Measurements from ENCODE around the gene PCNT. TPM values are rescaled to one million over a fixed set of nuclear protein-coding genes. Genes with fewer than 3 reads are reported as not detected.

Gene PCNT
- total RNA-seq, 4 donors from 2014 or later, result 30.3 to 44.0 (median 33.3) TPM

GRCh38 chr21:46291561-46291960 lies 32.4 kb upstream of the PCNT start:
- WGBS, 2 donors, result 93 to 100% methylated on average over 2 of the region's 2 CpGs
- intact Hi-C loops (cut with DNase I; ENCODE audit: low total_unique reads), result no loop called here
- H3K4me3 ChIP-seq (ENCODE audit: low read depth, poor library complexity, severe bottlenecking), result no peak overlapping the region
- no peak for DNase-seq (ENCODE audit: low spot score in 2 of 2)
- TF ChIP-seq POLR2A (IDR thresholded peaks at IDR 0.05) (no peak), CTCF (IDR thresholded peaks at IDR 0.05) (no peak)

GRCh38 chr21:46294647-46295176 lies 29.2 kb upstream of the PCNT start:
- H3K4me3 ChIP-seq (ENCODE audit: low read depth, poor library complexity, severe bottlenecking), result no peak overlapping the region
- TF ChIP-seq CTCF (IDR thresholded peaks at IDR 0.05), result no peak
- no peak for TF ChIP-seq POLR2A (IDR thresholded peaks at IDR 0.05)
- intact Hi-C loops (cut with DNase I; ENCODE audit: low total_unique reads), result no loop called here
- 57 to 62% methylated on average over 10 of the region's 10 CpGs for WGBS, 2 donors
- peak in 1 of 2 donors; percentile 83 for DNase-seq (ENCODE audit: low spot score in 2 of 2)

DNA sequence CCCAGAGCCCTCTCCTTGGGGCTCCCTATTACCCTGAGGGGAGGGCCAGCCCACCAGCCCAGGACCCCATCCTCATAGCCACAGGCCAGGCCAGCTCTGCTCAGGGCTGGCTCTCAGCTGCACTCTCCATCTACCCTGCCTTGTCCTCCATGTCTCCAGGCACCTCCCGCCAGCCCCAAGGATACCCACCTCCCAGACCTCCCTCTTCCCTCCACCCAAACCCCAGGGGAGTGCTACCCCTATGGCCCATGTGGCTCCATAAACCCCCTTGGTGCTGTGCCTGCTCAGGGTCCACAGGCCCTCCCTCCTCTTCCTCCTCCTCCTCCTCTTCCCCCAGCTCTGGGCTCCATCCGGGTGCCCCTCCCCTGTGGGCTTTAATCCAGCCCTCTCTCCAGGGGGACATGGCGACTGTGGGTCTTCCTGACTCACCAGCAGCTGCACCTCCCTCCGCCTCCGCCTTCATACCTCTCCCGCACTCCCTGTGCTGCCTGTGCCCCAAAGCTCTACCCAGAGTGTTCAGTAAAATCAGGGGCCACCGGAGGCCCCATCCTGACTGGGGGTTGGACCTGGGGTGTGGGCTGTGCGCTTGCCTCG lies 28.7 kb upstream of the PCNT start:
- no peak for DNase-seq (ENCODE audit: low spot score in 2 of 2)
- H3K4me3 ChIP-seq (ENCODE audit: low read depth, poor library complexity, severe bottlenecking), result no peak overlapping the region
- WGBS, 2 donors, result 56 to 58% methylated on average over 9 of the region's 9 CpGs
- intact Hi-C loops (cut with DNase I; ENCODE audit: low total_unique reads), result no loop called here
- TF ChIP-seq CTCF (IDR thresholded peaks at IDR 0.05), result no peak
- TF ChIP-seq POLR2A (IDR thresholded peaks at IDR 0.05), result no peak

- peak; percentile 86 to 97 for DNase-seq (ENCODE audit: low spot score in 2 of 2)
- TF ChIP-seq CTCF (IDR thresholded peaks at IDR 0.05) (no peak), POLR2A (IDR thresholded peaks at IDR 0.05) (no peak)
- H3K4me3 ChIP-seq (ENCODE audit: low read depth, poor library complexity, severe bottlenecking), result no peak overlapping the region
- WGBS, 2 donors, result 65 to 74% methylated on average over 23 to 29 of the region's 29 CpGs
- intact Hi-C loops (cut with DNase I; ENCODE audit: low total_unique reads), result no loop called here
Measured at GRCh38 chr21:46295996-46296752, 27.8 kb upstream of the PCNT start.

DNA sequence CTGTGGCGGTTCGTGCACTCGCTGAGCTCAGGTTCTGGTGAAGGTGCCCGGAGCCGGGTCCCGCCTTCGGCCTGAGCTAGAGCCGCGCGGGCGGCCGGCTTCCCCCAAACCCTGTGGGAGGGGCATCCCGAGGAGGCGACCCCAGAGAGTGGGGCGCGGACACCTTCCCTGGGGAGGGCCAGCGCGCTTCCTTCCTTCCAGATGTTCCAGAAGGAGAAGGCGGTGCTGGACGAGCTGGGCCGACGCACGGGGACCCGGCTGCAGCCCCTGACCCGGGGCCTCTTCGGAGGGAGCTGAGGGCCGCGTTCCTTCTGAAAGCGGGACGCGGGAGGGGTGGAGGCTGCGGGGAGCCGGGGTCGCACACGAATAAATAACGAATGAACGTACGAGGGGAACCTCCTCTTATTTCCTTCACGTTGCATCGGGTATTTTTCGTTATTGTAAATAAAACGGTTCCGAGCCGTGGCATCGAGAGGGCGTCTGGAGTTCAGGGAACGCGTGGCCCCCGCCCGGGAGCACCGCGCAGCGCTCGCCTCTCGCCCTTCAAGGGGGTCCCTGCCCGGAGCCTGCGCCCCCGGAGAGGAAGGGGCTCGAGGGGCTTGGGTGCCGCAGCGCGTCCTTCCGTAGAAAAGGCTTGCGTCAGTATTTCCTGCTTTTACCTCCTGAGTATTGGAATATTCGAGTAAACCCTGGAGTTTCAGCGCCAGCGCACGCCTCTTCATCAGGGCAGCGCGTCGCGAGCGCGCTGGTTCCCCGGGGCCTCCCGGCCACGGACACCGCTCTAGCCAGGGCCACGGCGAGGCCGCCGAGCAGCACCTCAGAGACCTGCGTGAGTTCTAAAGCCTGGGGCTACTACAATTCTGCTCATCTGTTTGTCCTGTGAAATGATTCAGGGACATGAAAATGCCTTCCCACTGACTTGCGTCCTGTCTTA lies 26.4 kb upstream of the PCNT start:
- peak in 1 of 2 donors; percentile 84 for DNase-seq (ENCODE audit: low spot score in 2 of 2)
- TF ChIP-seq POLR2A (IDR thresholded peaks at IDR 0.05), result no peak
- no peak for TF ChIP-seq CTCF (IDR thresholded peaks at IDR 0.05)
- peak overlapping the region; percentile 32 for H3K4me3 ChIP-seq (ENCODE audit: low read depth, poor library complexity, severe bottlenecking)
- 2 to 3% methylated on average over 72 to 82 of the region's 84 CpGs for WGBS, 2 donors
- intact Hi-C loops (cut with DNase I; ENCODE audit: low total_unique reads), result no loop called here

Data from lower leg skin (tissue), 4 donors.